Subcutaneous adipose tissue (tissue), 4 donors: Measurements from ENCODE around the gene ARNT2. TPM values are rescaled to one million over a fixed set of nuclear protein-coding genes. Genes with fewer than 3 reads are reported as not detected.

ENCODE experiments used
- total RNA-seq, 4 donors: library from RNA; depleted of rRNA; stranded (reverse); fragments of >200 nt; gene quantifications; one replicate each; pipeline ENCODE4 v1.1.0, GENCODE V29; 2016
- TF ChIP-seq, protein P1 (sequence below): fragments of 450-650 bp; IDR thresholded peaks from one replicate; pipeline ENCODE4 v1.5.1; 2016; ENCODE audit warnings: low read depth, mild to moderate bottlenecking, control low read depth, antibody characterized with exemption, moderate library complexity

ARNT2 gene
- total RNA-seq, 4 donors from 2014 or later: 0.16 to 4.3 (median 2.3) TPM

- TF ChIP-seq, protein P1, sequence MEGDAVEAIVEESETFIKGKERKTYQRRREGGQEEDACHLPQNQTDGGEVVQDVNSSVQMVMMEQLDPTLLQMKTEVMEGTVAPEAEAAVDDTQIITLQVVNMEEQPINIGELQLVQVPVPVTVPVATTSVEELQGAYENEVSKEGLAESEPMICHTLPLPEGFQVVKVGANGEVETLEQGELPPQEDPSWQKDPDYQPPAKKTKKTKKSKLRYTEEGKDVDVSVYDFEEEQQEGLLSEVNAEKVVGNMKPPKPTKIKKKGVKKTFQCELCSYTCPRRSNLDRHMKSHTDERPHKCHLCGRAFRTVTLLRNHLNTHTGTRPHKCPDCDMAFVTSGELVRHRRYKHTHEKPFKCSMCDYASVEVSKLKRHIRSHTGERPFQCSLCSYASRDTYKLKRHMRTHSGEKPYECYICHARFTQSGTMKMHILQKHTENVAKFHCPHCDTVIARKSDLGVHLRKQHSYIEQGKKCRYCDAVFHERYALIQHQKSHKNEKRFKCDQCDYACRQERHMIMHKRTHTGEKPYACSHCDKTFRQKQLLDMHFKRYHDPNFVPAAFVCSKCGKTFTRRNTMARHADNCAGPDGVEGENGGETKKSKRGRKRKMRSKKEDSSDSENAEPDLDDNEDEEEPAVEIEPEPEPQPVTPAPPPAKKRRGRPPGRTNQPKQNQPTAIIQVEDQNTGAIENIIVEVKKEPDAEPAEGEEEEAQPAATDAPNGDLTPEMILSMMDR: no peak
Observed at GRCh38 chr15:80494756-80495155, 90.6 kb downstream of the ARNT2 start.

DNA sequence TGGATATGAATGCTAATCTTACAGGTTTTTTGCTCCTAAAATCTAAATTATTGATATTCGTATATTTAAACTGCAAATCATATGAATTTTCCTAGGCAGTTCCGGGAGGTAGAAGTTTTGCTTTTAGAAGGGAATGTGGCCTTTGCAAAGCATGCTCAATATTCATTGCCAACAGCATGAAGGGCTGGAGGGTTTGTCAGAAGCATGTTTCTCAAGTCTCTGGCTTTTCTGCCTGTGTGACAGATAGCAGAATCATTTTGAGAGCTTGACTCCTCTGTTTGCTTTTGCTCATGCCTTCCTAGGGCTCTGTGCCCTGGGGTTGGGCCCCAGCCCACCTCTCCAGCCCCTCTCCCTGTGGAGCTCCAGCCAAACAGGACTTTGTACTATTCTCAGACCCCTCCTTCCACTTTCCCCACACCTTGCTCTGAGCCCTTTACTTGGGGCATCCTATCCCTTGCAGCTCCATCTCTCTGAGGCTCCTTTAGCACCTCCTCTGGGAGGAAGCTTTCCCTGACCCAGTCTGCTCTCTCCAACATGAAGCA, 91.3 kb downstream of the ARNT2 start:
- TF ChIP-seq, protein P1: no peak

- TF ChIP-seq, protein P1: no peak
Observed at GRCh38 chr15:80496096-80496495, 91.9 kb downstream of the ARNT2 start.

DNA sequence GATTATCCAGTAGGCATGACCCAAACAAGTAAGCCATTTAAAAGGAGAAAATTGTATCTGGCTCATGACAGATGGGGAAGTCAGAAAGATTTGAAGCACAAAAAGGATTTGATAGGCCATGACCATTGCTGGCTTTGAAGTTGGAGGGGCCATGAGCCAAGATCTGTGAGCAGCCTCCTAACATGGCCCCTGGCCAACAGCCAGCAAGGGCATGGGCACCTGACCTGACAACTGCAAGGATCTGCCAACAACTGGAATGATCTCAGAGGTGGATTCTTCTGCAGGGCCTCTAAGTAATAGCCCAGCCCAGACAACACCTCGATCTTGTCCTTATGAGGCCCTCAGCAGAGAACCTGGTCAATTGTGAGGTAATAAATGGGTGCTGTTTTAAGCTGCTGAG, 93.0 kb downstream of the ARNT2 start:
- TF ChIP-seq, protein P1: no peak

DNA sequence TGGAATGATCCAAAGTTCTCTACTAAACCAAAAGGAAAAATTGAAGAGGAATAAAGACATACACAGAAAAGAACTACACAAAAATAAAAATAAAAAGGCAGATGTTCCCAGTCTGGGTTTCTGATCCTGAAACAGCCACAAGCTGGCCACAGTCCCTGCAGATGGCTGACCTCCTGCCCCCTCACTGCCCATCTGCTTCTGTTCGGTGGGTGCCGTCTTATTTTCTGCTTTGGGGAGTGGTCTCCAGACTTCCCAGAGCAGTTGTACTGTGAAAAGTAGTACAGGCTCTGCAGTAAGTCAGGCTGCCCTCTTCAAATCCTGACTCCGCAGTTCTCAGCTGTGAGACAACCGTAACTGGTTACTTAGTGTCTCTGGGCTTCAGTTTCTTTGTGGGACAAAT, 94.5 kb downstream of the ARNT2 start:
- TF ChIP-seq, protein P1: no peak

- TF ChIP-seq, protein P1: no peak
Observed at GRCh38 chr15:80500021-80500420, 95.8 kb downstream of the ARNT2 start.

DNA sequence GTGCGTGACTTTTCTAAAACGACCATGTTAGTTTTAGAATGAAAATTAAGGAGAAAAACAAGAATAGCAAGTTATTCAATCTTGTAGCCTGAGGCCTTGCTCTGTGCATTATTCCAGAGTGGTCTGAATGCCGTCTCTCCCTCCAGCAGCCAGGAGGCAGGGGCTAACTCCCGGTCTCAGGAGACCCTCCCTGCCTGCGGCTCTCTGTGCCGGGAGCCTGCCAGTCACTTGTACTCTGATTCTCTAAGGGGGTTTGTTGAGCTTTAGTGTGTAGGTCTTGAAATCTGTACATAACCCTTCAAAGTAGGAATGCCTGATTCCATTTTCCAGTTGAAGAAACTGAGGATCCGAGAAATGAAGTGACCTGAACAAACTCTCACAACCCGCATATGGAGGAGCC, 97.3 kb downstream of the ARNT2 start:
- TF ChIP-seq, protein P1: no peak
